AG10803 (cell line): ENCODE data around the gene SYNPO.

ENCODE experiments used
- DNase-seq: peaks from one replicate; pipeline ENCODE4 v3.0.0; 2010; ENCODE audit warnings: low read depth
- H3K4me3 ChIP-seq: 2 replicates; pipeline ENCODE4 v1.5.1; 2011; ENCODE audit warnings: mild to moderate bottlenecking, low read length, control low read depth
- CTCF ChIP-seq: conservative IDR thresholded peaks from 2 replicates; pipeline ENCODE4 v1.5.1; 2011; ENCODE audit warnings: mild to moderate bottlenecking, low read length, control low read depth, inconsistent platforms

Gene SYNPO

GRCh38 chr5:150637245-150638052, 3.0 kb upstream of the SYNPO start:
- peak; percentile 90 for DNase-seq
- peak overlapping the region; percentile 31 for H3K4me3 ChIP-seq
- no peak for TF ChIP-seq CTCF

- no peak for TF ChIP-seq CTCF
- no peak for DNase-seq
- no peak overlapping the region; the same call in 1 of the 2 replicates for H3K4me3 ChIP-seq
Observed at GRCh38 chr5:150638053-150638444, 2.4 kb upstream of the SYNPO start.

GRCh38 chr5:150638488-150639376, 1.7 kb upstream of the SYNPO start:
- DNase-seq, result no peak
- TF ChIP-seq CTCF, result no peak
- H3K4me3 ChIP-seq, result no peak overlapping the region

DNA sequence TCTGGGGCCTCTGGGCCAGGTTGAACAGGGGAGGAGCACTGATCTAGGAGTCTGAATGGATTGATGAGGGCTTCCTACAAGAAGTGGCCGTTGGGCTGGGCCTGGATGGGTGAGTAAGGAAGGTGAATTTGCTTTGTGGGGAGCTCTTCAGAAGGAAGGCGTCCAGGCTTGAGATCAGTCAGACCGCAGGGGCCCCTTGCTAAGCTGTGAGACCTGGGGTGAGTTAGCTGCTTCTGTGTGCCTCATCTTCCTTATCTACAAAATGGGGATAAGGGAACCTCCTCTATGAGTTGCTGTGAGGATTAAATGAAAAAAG, 1.1 kb upstream of the SYNPO start:
- no peak for DNase-seq
- TF ChIP-seq CTCF, result no peak
- no peak overlapping the region for H3K4me3 ChIP-seq

DNA sequence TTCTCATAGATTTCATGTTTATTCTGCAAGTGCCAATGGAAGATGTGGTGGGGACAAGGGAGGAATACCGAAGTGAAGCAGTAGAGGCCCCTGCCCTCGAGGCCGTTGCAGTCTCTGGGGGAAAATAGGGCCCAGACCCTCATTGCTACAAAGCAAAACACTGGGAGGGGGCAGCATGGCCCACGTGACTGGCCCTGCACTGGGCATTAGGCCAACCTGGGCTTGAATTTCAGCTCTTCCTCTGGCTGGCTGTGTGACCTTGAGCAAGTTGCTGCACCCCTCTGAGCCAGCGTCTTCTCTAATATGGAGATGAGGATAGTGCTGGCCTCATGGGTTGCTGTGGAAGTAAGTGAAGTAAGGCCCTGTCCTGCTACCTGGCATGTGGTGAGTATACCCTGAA, 709 bp upstream of the SYNPO start:
- no peak overlapping the region for H3K4me3 ChIP-seq
- DNase-seq, result no peak
- no peak for TF ChIP-seq CTCF

DNA sequence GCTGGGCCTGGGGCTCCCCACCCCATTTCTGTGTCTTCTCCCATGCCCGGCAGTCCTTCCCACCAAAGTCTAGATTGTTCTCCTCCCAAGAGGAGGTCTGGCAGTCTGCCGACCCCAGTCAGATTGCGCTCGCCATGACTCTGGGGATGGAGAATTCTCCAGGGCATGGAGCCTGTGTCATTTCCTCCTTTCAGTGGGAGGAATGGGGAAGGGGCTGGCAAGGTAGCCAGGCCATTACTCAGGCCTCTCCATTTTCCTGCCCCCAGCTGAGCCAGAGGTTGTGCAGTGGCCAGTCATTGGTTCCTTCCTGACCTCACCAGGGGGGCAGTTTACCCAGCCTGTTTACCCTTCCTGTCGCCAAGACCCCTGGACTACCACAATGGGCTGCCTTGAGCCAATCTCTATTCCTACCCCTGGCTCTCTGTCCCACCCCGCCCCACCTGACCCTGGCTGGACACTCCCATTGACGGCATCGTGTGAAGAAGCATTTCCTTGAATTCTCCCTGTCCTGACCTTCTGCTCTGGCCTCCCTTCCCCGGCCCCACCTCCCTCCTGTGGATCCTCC, 628 bp downstream of the SYNPO start:
- peak overlapping the region; percentile 80 for H3K4me3 ChIP-seq
- no peak for TF ChIP-seq CTCF
- DNase-seq, result peak; percentile 65
